Upper lobe of left lung (tissue), 6 donors: ENCODE measurements around the gene RBFOX2. TPM values are rescaled to one million over a fixed set of nuclear protein-coding genes. Genes with fewer than 3 reads are reported as not detected.

ENCODE experiments used
- ATAC-seq, 2 donors: fragments of 200-7000 bp; cut with Tn5 transposase; one replicate each; pipeline ENCODE4 v1.9.1; 2022; ENCODE audit warnings: mild to moderate bottlenecking in 2 of 2, moderate library complexity in 2 of 2; ENCODE audit not compliant: low FRiP score in 2 of 2
- DNase-seq, 2 donors: peaks; one replicate each; pipeline ENCODE4 v3.0.0-alpha.2; 2019 to 2020
- H3K27ac ChIP-seq, 4 donors: fragments of 200-600 bp; sonication (generic); one replicate each; pipeline ENCODE4 v1.5.1; 2016 to 2019
- H3K27me3 ChIP-seq, 4 donors: fragments of 200-600 bp; sonication (generic); one replicate each; pipeline ENCODE4 v1.5.1; 2017 to 2019
- H3K36me3 ChIP-seq, 4 donors: fragments of 200-600 bp; sonication (generic); one replicate each; pipeline ENCODE4 v1.5.1; 2016 to 2019
- H3K4me1 ChIP-seq, 4 donors: fragments of 200-600 bp; sonication (generic); one replicate each; pipeline ENCODE4 v1.5.1; 2018 to 2019
- H3K4me3 ChIP-seq, 4 donors: fragments of 200-600 bp; sonication (generic); one replicate each; pipeline ENCODE4 v1.5.1; 2017 to 2019; ENCODE audit warnings: mild to moderate bottlenecking in 2 of 4, moderate library complexity in 1 of 4
- H3K9me3 ChIP-seq, 4 donors: fragments of 200-600 bp; sonication (generic); one replicate each; pipeline ENCODE4 v1.5.1; 2018 to 2019
- EP300 ChIP-seq, 4 donors: sonication (generic); formaldehyde crosslinking; IDR thresholded peaks; one replicate each; pipeline ENCODE4 v1.5.1; 2017; ENCODE audit warnings: antibody characterized with exemption in 4 of 4, control low read depth in 2 of 4
- POLR2A ChIP-seq, 4 donors: fragments of 450-650 bp; IDR thresholded peaks; one replicate each; pipeline ENCODE4 v1.5.1; 2016 to 2017; ENCODE audit warnings: antibody characterized with exemption in 4 of 4, mild to moderate bottlenecking in 2 of 4
- POLR2AphosphoS5 ChIP-seq, 2 donors: sonication (generic); formaldehyde crosslinking; IDR thresholded peaks; one replicate each; pipeline ENCODE4 v1.5.1; 2017; ENCODE audit warnings: antibody characterized with exemption in 2 of 2
- WGBS, 2 donors: methylation state at CpG; one replicate each; pipeline ENCODE4 v1.1.5; 2017 to 2018; 5-methylcytosine and 5-hydroxymethylcytosine counted together
- total RNA-seq, 6 donors: library from RNA; depleted of rRNA in 4 of 6; stranded (reverse); fragments of >200 nt in 4 of 6; gene quantifications; one replicate each; pipeline versions ENCODE4 v1.1.0 to v1.2.1, GENCODE V29; 2016 to 2021
- TF ChIP-seq, protein P1 (sequence below), 6 experiments: fragments of 450-650 bp in 4 of 6; fragments of 200-600 bp in 2 of 6; sonication (generic) in 2 of 6; IDR thresholded peaks; one replicate each; pipeline ENCODE4 v1.5.1; 2016 to 2019; ENCODE audit warnings: antibody characterized with exemption in 6 of 6
- donor health status: DM: no; HTN: no; CAD: no; lungs with moderate emphysema.
- donor health status: DM: no; HTN: yes; CAD: no; lungs with severe emphysema.

Gene RBFOX2
- total RNA-seq, 6 donors from 2014 or later: 47.8 to 86.4 (median 54.5) TPM

DNA sequence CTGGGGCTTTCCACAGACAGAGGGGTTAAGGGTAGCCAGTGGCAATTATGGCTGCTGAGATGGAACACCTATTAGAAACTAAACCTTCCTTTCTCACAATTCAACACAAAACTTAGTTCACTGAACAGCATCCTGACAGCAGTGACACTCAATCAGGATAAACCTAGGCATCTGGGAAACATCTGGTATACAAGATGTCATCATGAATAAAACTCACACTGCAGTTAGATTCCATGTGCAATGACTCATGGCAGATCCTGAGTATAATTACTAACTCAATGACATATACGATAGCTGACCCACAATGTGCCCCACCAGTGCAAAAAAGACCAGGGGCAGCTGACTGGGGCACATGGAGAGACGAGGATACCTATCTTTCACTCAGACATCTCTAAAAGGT lies 17.7 kb downstream of the RBFOX2 start:
- no peak overlapping the region for H3K4me3 ChIP-seq
- DNase-seq (no peak), ATAC-seq (peak in 1 of 2 donors; percentile 79)
- H3K27ac ChIP-seq: no peak overlapping the region
- no peaks in the 10 kb centered on the region for H3K27me3 ChIP-seq
- no peaks in the 10 kb centered on the region for H3K9me3 ChIP-seq
- no peaks in the 10 kb centered on the region for H3K36me3 ChIP-seq
- peak in 1 of 2 donors; percentile 15 for TF ChIP-seq POLR2AphosphoS5 (IDR thresholded peaks at IDR 0.05)
- TF ChIP-seq, protein P1, sequence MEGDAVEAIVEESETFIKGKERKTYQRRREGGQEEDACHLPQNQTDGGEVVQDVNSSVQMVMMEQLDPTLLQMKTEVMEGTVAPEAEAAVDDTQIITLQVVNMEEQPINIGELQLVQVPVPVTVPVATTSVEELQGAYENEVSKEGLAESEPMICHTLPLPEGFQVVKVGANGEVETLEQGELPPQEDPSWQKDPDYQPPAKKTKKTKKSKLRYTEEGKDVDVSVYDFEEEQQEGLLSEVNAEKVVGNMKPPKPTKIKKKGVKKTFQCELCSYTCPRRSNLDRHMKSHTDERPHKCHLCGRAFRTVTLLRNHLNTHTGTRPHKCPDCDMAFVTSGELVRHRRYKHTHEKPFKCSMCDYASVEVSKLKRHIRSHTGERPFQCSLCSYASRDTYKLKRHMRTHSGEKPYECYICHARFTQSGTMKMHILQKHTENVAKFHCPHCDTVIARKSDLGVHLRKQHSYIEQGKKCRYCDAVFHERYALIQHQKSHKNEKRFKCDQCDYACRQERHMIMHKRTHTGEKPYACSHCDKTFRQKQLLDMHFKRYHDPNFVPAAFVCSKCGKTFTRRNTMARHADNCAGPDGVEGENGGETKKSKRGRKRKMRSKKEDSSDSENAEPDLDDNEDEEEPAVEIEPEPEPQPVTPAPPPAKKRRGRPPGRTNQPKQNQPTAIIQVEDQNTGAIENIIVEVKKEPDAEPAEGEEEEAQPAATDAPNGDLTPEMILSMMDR (IDR thresholded peaks at IDR 0.05): no peak
- peaks cover 25 to 69% (median 31%) of the 10 kb centered on the region in 4 donors for H3K4me1 ChIP-seq
- 80 to 82% methylated on average over 2 of the region's 2 CpGs for whole genome bisulfite sequencing, 2 donors

DNA sequence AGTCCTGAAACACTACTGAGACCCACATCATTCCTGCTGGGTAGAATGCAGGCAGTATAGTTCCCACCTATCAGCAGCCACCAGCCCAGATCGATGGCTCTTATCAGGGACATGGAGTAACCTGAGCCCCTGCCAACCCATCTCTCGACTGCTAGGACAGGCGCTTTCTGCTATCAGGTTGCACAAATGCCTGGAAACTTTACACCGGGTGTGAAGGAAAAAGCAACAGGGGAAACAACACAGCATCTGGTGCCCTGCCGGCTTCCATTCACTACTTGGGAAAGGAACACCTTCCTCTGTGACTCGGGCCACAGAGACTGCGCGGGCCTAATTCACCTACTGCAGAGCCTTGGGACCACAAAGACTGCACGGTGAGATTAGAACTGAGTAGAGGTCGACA lies 18.5 kb downstream of the RBFOX2 start:
- Histone ChIP-seq H3K27me3 (no peaks in the 10 kb centered on the region), H3K27ac (no peak overlapping the region), H3K9me3 (no peaks in the 10 kb centered on the region), H3K4me3 (no peak overlapping the region), H3K4me1 (peaks cover 17 to 66% (median 23%) of the 10 kb centered on the region in 4 donors), H3K36me3 (no peaks in the 10 kb centered on the region)
- ATAC-seq (no peak), DNase-seq (no peak)
- no peak for TF ChIP-seq POLR2AphosphoS5 (IDR thresholded peaks at IDR 0.05)
- TF ChIP-seq, protein P1 (IDR thresholded peaks at IDR 0.05): no peak
- TF ChIP-seq POLR2A (IDR thresholded peaks at IDR 0.05): no peak
- TF ChIP-seq EP300 (IDR thresholded peaks at IDR 0.05): no peak
- 67 to 79% methylated on average over 10 of the region's 10 CpGs for WGBS, 2 donors

DNA sequence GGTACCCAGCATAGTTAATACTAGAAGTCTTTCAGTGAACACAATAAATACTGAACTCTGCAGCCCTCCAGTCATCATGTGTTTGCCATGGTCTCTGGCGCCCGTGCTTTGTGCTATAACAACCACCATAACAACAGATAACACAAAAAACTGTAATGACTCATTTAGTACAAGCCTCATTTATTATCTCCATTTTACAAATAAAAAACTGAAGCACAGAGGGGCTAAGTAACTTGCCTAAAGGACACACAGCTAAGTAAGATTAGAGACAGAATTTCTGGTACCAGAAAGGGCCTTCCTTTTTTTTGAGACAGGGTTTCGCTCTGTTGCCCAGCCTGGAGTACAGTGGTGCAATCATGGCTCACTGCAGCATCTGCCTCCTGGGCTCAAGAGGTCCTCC lies 19.5 kb downstream of the RBFOX2 start:
- DNase-seq: no peak
- Histone ChIP-seq H3K27me3 (no peaks in the 10 kb centered on the region), H3K36me3 (no peaks in the 10 kb centered on the region), H3K27ac (no peak overlapping the region), H3K4me1 (peaks cover 9 to 59% (median 15%) of the 10 kb centered on the region in 4 donors), H3K9me3 (no peaks in the 10 kb centered on the region), H3K4me3 (no peak overlapping the region)
- TF ChIP-seq POLR2AphosphoS5 (IDR thresholded peaks at IDR 0.05) (no peak), EP300 (IDR thresholded peaks at IDR 0.05) (no peak), POLR2A (IDR thresholded peaks at IDR 0.05) (no peak)
- TF ChIP-seq, protein P1 (IDR thresholded peaks at IDR 0.05): no peak
- ATAC-seq: peak in 1 of 2 donors; percentile 69
- WGBS, 2 donors: 67 to 78% methylated on average over 3 of the region's 3 CpGs

DNA sequence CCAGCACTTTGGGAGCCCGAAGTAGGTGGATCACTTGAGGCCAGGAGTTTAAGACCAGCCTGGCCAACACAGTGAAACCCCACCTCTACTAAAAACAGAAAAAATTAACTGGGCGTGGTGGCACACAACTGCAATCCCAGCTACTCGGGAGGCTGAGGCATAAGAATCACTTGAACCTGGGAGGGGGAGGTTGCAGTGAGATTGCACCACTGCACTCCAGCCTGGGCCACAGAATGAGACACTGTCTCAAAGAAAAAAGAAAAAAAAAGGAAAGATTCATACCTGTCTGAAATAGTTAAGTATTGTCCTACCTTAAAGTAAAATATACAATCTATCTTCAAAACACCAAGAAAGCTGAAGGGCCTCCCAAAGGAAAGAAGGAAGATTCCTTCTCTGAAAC lies 20.1 kb downstream of the RBFOX2 start:
- Histone ChIP-seq H3K4me1 (peaks cover 9 to 59% (median 15%) of the 10 kb centered on the region in 4 donors), H3K9me3 (no peaks in the 10 kb centered on the region), H3K4me3 (no peak overlapping the region), H3K27ac (no peak overlapping the region), H3K36me3 (no peaks in the 10 kb centered on the region), H3K27me3 (no peaks in the 10 kb centered on the region)
- ATAC-seq: peak in 1 of 2 donors; percentile 25
- WGBS, 2 donors: 63 to 80% methylated on average over 3 of the region's 3 CpGs
- TF ChIP-seq EP300 (IDR thresholded peaks at IDR 0.05): no peak
- no peak for TF ChIP-seq POLR2A (IDR thresholded peaks at IDR 0.05)
- TF ChIP-seq, protein P1 (IDR thresholded peaks at IDR 0.05): no peak
- TF ChIP-seq POLR2AphosphoS5 (IDR thresholded peaks at IDR 0.05): no peak
- no peak for DNase-seq

DNA sequence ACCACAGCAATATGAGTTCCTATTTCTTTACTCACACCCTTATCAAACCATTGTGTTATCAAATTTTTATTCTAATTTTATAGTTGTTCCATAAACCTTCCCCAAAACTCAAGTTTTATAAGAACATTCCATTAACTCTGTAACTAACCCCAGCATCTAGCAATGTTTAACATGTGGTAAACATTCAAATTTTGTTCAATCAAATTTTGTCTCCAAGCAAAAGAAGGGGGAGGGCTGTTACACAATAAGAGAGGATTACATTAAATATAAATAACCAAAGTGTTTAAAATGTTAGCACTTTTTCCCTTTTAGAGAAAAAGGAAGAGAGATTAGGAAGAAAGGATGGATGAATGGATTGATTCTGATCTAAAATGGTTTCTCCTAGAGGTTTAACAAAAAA lies 20.5 kb downstream of the RBFOX2 start:
- TF ChIP-seq, protein P1 (IDR thresholded peaks at IDR 0.05): no peak
- no peak for TF ChIP-seq EP300 (IDR thresholded peaks at IDR 0.05)
- no peak for TF ChIP-seq POLR2A (IDR thresholded peaks at IDR 0.05)
- no peak for TF ChIP-seq POLR2AphosphoS5 (IDR thresholded peaks at IDR 0.05)
- H3K9me3 ChIP-seq: no peaks in the 10 kb centered on the region
- no peak for DNase-seq
- peaks cover 9 to 59% (median 15%) of the 10 kb centered on the region in 4 donors for H3K4me1 ChIP-seq
- H3K36me3 ChIP-seq: no peaks in the 10 kb centered on the region
- H3K27me3 ChIP-seq: no peaks in the 10 kb centered on the region
- no peak overlapping the region for H3K4me3 ChIP-seq
- no peak overlapping the region for H3K27ac ChIP-seq
- no peak for ATAC-seq
